ENCODE data around the gene RPL38.
"Not testable (repeated sequence)": the region's sequence is repeated elsewhere in the genome, so short reads cannot be mapped to it uniquely, and the experiment has no call there.

RPL38 gene

DNA sequence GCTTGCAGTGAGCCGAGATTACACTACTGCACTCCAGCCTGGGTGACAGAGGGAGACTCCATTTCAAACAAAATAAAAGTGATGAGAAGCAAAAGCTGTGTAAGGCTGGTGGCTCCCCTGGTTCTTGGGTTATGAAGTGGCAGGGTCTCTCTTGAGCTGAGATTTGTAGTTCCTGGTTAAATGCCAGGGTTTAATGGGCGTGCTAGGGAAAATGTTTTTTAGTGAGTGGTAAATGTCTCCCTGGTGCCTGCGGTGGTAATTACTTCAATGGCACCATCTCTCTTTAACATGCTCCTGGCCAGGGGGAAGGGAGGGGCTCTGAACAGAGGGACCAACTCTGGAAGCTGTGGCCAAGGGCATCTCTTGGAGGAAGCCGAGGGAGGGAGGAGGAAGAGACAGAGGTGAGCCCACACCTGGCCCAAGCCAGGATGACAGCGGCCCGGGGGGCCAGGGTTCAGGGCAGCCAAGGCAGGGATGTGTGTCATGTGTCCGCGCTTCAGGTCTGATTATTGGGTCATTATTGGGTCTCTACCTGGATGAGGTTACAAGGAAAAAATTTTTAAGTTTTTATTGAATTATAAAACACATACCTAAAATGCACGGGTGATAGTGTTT is 17.8 kb upstream of the RPL38 start:
- peak; percentile 55 for DNase-seq

DNA sequence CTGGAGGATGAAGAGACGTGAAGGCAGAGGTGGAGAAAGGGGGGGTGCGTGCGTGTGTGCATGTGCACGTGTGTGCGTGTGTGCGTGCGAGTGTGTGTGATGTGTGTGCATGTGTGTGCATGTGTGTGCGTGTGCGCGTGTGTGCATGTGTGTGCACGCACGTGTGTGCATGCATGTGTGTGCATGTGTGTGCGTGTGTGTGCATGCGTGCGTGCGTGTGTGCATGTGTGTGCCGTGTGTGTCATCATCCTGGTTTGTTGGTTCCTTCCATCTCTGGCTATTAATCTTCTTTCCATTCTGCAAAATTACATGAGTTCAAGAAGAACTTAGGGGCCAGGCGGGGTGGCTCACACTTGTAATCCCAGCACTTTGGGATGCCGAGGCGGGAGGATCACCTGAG is 17.0 kb upstream of the RPL38 start:
- no peak for DNase-seq

DNA sequence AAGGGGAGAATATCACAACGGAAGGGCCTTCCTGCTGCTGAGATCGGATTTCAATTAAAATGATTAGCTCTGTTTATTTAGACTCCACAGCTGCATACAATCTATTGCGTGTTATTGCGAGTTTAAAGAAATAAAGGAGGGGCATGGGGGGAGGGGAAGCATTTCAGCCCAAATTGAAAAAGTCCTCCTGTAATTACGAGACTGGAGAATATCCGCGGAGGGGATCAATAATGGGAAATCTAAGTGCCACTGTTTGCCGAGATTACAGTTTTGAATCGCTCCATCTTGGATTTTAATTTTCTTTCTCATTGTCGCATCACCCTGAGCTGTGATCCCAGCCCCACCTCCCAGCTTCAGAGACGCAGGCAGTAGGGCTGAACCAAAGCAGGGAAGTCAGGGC is 15.7 kb upstream of the RPL38 start:
- DNase-seq, result no peak

DNA sequence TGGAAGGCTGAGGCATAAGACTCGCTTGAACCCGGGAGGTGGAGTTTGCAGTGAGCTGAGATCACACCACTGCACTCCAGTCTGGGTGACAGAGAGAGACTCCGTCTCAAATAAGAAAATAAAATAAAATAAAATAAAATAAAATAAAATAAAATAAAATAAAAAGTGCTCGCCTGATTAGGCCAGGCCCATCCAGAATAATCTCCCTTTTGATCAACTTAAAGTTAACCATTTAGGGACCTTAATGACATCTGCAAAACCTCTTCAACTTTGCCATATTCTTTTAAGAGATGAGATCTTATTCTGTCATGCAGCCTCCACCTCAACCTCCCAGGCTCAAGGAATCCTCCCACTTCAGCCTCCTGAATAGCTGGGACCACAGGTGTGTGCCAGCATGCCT is 14.8 kb upstream of the RPL38 start:
- DNase-seq, result not testable (repeated sequence)

DNA sequence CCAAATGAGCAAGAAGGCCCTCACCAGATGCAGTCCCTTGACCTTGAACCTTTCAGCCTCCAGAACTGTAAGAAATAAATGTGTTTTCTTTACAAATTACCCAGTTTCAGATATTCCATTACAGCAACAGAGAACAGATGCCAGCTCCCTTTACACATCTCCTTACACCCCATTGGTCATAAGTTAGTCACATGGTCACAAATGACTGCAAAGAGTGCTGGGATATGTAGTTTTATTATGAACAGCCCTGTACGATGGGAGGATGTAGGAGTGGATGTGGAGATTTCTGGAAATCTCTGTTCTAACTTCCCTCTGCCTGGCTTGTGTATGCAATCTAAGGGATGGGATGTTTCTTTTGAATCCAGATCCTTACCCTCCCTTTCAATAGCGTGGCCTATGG is 13.3 kb upstream of the RPL38 start:
- peak; percentile 66 for DNase-seq

DNA sequence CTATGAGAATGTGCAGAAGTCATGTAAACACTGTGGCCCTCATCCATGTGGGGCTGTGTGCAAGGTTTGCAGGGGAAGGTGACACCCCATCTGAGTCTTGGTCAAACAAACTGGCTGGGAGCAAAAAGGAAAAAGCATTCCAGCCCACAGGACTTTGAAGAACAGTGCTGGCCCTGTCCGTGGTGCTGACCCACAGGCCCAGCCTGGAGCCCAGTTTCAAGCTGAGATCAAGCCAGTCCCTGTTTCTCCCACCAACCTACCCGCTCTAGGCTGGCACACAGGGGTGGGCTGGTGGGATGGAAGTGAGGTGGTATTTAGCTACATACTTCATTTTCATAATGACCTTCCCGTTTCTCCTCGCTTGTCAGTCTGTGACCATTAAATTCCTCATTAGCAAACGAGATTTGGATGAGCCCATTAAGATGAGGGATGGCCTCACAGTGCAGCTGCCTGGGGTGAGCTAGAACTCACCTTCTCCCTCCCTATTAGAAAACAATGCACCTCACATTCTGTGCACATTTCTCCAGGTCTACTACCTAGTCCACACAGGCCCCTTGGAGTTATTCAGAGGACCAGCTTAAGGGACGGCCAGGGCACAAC is 12.6 kb upstream of the RPL38 start:
- DNase-seq, result no peak

DNA sequence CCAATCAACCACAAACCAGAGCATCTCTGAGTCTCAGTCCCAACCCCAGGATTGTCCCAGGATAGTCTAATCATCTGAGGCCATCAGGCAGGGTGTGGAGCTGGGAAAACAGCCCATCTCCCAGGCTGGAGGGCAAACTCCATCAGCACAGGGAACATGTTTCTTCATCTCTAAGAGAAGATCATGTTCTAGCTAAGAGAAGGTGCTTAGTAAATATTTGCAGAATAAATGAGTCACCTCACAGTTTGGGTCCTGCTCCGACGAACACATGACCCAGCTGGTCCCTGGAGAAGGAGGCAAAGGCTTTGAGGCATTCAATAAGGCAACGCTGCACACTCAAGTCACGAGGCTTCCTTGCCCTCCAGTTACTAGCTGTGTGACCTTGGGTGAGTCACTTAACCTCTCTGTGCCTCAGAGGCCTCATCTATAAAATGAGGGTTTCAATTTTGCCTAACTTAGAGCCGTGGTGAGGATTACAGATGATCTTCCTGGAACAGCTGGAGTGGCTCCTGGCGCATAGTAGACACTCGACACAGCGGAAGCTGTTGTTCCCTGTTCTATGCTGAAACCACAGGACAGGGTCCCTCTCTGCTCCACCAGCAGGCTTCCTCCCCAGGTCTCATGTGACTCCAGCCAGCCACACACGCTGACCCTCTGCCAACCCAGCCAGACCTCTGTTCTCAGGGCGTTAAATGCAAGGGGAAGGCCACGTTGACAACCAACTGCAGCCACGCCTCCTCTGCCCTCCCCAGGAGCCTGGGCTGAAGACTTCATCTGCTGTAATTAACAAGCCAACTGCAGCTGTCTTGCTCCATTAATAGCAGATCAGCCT is 10.3 kb upstream of the RPL38 start:
- DNase-seq, result no peak

DNA sequence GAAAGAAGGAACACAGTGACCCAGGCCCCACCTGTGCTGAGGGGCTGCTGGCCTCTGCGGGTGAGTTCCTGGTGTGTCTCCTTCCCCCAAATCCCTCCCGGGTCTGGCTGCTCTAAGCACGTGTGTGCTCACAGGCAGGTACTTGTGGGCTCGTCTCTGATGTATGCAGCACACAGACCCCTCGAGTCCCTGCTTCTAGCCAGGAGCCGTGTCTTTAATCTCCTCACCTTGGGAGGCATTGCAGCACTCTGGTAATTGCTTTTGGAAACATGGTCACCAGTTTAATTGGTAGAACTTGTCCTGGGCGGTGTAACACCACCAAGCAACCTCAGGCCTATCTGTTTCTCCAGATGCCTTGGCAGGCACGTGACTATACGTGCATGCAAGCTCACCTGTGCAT is 8.8 kb upstream of the RPL38 start:
- DNase-seq, result no peak

DNA sequence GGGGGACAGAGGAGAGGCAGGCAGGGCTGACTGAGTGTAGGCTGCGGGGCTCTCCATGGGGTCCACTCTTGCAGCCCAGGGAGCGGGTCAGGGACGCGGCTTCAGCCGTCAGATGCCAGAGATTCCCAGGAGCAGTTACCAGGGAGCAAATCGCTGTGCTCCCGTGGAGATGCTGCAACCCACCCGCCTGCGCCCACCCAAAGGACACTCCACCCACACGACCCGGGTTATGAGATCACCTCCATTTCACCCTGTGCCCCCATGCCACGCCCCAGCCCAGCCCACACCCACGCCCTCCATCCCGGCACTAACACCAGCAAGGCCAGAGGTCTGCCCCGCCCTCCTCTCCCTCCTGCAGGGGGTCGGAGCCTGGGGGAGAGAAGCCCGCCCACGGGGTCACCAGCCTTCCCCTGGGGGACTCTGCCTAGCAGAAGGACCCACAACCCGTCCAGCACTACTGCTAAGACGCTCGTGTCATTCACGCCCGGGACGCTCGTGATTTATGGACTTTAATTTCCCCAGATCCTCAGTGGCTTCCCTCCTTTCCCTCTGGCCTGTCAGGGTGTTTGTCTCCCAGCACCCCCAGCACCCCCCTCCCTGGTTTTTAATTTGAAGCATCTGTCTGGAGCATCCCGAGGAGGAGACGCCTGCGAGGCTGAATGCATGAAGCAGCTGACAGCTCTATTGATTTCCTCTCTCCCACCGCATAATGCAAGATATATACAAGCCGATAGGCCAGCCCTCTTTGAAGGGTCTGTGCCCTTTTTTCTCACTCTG is 6.7 kb upstream of the RPL38 start:
- peak; percentile 48 for DNase-seq

DNA sequence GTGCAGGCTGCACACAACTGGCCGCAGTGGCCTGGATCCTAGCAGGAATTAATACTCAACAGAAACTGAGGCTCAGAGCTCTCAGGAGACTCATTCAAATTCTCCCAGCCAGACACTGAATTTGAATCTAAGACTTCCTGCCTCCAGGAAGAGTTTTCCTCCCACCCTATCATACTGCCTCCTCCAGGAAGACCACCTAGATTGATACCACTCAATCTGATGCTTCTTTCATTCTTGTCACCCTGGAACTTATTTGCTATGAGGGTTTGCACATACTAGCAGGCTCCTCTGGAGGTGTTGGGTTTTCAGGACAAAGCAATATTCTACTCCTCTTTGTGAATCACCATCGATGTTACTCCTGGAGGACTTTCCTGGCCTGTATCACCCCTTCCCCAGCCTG is 5.7 kb upstream of the RPL38 start:
- no peak for DNase-seq

DNA sequence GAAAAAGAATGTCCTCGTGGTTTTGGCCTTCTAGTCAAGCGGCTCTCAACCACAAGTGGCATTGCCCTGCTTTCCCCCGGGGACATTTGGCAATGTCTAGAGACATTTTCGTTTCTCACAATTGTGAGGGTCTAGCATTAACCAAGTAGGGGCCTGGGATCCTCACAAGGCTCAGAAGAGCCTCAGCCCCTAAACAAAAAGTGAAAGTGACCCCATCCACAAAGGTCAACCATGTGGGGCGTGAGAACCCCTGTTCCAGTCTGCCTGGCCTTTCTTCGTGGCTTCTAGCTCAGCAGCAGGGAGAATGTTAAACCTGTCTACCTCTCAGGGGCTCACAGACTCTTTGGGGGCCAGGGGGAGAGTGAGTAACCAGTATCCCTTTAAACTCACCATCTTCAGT is 4.8 kb upstream of the RPL38 start:
- DNase-seq, result no peak

DNA sequence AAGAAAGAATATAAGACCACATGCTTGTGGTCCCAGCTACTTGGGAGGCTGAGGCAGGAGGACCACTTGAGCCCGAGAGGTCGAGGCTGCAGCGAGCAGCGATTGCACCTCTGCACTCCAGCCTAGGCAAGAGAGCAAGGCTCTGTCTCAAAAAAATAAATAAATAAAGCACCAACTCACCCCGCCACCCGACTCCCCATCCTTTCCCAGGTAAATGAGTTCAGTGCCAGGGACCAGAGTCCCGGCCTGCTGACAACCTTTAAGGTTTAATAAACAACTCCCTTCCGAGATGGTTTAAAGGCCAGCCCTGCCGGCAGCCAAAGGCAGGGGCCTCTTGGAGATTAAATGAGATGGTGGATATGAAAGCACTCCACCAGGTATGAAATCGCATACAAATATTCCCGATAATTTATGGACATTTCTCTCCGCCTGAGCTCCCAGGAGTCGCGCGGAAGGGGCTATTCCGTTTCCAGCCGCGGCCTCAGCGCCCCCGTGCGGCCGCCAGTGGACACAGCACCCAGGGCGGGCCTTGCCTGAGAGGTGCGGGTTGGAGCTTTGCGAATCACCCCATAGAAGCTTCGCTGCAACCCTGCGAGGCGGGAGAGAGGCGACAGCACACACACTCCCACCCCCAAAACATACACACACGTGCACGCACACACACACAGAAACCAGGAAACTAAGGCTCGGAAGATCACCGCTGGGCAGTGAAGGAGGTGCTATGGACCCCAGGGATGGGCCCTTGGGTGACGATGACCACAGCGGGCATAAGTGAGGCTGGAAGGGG is 4.0 kb upstream of the RPL38 start:
- DNase-seq, result no peak

DNA sequence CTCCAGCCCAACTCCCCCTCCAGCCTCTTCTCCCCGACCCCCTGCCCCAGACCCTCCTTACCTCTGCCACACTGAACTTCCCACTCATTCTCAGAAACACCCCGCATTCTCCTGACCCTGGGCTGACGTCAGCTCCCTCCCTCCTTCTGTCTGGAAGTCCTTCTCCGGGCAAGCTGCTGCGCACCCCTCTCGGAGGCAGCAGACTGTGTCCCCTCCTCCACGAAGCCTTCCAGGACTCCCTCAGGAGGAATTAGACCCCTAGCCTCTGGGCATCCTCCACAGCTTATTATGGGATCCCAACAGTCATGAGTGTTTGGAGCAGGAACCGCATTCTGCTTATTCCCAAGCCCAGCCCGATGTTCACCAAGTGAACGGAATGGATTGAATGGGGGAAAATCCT is 3.4 kb upstream of the RPL38 start:
- DNase-seq, result no peak

DNA sequence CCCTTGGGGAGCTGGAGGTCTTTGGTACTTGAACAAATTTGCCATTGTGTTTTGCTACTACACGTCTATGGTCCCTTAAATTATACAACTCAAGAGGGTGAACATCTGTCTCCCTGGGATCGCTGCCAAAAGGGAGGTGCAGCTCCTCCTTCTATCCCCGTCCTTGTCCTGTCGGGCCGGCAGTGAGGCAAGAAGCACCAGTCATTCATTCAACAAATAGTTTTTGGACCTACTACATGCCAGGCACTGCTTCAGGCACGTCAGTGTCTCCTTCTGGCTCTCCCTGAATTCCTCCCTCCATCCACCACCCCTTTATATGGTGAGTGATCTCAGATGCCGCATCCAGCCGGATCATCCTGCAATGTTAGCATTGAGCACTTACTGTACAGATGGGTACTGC is 2.2 kb upstream of the RPL38 start:
- DNase-seq, result peak; percentile 84

DNA sequence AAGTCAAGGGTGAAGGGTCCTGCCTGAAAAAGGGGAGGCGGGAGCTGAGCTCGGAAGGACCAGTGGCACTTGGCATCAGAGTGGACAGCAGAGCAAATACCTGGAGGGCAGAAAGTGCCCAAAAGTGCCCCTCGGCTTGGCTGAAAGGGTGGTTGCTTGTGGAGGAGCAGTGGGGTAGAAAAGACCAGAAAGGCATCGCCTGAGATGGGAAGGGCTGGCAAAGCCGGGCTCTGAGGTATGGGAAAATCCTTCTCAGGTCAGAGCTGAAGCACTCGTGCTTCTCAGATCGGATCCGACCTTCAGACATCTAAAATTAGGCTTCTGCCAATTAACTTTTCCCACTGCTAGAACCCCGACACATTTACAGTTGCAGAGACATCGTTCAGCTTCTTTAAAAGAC is 1.5 kb upstream of the RPL38 start:
- no peak for DNase-seq

DNA sequence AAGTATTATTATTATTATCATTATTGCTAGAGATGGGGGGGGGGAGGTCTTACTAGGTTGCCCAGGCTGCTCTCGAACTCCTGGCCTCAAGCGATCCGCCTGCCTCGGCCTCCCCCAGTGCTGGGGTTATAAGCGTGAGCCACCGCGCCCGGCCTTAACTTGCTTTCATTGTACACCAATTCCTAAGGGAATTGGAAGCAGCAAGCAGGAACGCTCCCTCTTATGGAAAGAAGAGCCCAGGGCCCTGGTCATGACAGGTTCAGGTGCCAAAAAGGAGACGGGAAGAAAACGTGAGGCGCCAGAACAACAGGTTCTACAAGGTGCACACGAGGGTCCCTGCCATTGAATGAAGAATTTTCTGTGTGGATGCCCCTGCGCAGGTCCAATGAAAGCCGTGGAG is 540 bp upstream of the RPL38 start:
- no peak for DNase-seq

DNA sequence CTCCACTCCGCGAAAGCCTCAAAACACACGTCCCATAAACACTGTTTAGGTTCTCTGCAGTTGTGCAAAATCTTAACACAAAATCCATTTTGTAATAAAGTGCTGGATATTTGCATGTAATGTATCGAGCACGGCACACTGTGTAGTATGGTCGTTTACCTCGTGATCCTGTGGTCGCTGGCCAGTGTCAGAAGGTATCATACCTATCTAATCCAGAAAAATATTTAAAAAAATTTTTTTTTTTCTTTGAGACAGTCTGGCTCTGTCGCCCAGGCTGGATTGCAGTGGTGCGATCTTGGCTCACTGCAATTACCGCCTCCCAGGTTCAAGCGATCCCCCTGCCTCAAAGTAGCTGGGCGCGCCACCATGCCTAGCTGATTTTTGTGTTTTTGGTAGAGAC is 996 bp downstream of the RPL38 start:
- no peak for DNase-seq

DNA sequence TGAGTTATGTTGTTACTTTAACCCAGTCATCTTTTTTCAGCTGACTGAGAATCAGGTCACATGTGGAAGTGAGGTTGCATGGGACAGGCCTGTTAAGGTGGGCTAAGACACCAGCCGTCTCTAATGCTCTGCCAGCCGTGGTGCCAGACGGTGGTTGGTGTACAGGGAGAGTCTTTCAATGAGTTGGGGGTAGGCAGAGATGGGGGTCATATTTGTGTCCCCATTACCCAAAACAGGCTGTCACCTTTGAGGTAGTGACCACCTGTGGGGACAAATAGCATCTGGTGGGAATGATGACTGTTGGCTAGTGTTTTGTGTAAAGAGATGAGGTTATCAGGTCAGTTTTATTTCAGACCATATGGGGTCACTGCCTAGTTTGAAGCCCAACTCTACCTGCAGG is 1.8 kb downstream of the RPL38 start:
- DNase-seq, result no peak

DNA sequence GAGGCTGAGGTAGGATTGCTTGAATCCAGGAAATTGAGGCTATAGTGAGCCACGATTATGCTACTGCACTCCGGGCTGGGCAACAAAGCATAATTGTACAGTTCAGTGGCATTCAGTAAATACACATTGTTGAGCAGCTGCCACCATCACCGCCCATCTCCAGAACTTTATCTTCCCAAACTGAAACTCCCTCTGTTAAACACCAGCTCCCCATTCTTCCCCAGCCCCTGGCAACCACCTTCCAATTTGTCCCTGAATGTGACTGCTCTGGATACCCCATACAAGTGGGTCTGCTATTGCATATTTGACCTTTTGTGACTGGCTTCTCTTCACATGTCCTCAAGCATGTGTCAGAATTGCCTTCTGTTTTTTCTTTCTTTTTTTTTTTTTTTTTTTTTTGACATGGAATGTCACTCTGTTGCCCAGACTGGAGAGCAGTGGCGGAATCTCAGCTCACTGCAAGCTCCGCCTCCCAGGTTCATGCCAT is 2.9 kb downstream of the RPL38 start:
- DNase-seq, result no peak

DNA sequence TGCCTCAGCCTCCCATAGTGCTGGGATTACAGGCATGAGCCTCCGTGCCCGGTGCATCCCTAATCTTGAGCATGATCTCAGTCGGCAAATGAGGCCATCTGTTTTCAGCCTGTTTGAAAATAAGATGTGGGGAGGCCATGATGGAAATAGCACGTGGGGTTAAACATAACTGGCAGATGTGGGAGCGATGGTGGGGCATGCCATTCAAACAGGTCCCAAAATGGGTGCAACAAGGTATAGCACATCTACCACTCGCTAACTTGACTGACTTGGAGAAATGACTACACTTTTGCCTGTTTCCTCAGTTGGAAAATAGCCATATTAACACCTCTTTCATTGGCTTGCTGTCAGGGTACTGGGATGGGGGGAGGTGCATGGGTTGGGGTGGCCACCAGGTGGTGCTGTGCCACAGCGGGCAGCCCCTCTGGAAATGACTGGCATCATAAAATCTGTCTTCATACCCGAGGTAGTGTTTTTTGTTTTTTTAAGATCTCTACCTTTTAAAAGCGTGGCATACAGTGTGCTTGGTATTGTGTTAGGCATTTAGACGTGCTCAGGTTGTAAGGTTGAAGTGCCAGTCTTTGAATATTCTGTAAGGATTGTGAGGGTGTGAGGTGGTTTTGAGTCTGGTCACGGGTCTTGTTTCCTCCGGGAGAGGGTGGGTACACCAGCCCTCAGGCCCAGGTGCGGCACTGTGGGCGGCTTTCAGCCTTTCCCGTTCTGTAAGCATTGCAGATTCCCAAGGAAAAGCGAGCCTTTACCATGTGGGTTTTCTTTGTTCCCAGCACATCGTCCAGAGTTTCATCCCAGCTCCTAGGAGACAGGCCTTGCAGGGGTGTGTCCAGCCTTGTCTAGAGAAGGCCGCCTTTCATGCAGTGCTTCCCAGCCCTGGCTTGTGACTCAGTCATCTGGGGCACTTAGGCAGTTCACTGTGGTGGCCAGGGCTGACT is 7.0 kb downstream of the RPL38 start:
- DNase-seq, result peak; percentile 46

DNA sequence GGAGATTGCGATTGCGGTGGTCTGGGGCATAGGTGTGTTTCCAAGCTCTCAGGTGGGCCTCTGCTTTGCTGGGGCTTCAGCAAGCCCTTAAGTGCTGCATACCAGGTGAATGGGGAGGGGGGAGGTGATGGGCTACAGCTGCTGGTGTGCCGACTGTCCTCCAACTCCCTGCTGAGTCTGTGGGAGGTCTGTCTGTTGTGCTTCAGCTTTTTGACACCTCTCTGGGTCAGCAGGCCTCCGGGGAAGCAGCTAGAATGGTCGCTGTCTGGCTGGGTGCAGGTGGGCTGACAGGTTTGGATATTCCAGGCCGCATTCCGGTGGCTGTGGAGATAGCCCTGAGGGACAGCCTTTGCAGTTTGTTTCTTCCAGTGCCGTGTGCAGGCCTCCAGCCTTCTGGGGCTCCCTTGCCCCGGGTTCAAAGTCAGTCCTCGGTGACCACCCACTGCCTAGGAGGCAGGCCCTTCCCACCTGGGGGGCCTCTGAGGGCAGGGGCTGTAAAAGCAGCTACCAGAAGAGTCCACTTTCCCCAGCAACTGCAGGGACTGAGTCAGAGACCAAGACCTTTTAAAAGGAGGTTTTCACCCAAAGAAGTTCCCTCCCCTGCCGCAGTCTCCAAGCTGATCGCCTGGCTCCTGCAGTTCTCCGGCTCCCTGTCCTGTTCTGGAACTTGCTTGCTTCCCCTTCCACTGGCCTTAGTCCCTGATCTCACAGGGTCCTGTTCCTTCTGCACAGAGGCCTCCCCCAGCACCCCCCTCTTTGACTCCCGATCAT is 7.8 kb downstream of the RPL38 start:
- DNase-seq, result no peak
